RCC 7860 (cell line): ENCODE results near the gene BUD13.
A peak's percentile ranks its signal among the peaks of the same experiment; 100 is the strongest.
"Not testable (repeated sequence)": the region's sequence is repeated elsewhere in the genome, so short reads cannot be mapped to it uniquely, and the experiment has no call there.

Experiments used
- DNase-seq: peaks from one replicate; pipeline ENCODE4 v3.0.0-alpha.2; 2015; ENCODE audit warnings: low spot score
- FAIRE-seq: peaks from 2 replicates; lab custom pipeline; 2012; peaks lifted over from hg19 to GRCh38; lab: Jason Lieb, UNC

The BUD13 gene

DNA sequence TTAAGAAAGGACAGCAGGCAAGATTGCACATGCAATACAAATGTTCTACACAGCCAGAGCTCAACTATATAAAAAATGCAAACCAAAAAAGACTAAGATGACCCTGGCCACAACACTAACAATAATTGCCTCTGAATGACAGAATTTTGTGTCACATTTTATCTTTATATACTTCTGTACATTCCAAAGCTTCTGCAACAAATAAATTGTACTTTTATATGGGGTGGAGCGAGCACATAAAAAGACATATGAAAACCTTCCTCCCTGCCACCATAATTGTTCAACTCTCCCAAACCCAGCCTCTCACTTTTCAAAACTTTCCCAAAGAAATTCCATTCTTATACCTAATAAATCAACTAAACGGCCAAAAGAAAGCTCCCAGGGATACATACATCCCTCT is 10.7 kb downstream of the BUD13 start:
- no peak for FAIRE-seq
- DNase-seq: no peak

DNA sequence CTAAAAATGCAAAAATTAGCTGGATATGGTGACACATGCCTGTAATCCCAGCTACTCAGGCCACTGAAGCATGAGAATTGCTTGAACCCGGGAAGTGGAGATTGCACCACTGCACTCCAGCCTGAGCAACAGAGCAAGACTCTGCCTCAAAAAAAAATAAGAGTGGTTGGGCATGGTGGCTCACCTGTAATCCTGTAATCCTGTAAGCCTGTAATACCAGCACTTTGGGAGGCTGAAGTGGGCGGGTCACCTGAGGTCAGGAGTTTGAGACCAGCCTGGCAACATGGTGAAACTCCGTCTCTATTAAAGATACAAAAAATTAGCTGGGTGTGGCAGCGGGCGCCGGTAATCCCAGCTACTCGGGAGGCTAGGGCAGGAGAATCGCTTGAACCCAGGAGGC is 16.7 kb downstream of the BUD13 start:
- FAIRE-seq, DNase-seq: not testable (repeated sequence)

DNA sequence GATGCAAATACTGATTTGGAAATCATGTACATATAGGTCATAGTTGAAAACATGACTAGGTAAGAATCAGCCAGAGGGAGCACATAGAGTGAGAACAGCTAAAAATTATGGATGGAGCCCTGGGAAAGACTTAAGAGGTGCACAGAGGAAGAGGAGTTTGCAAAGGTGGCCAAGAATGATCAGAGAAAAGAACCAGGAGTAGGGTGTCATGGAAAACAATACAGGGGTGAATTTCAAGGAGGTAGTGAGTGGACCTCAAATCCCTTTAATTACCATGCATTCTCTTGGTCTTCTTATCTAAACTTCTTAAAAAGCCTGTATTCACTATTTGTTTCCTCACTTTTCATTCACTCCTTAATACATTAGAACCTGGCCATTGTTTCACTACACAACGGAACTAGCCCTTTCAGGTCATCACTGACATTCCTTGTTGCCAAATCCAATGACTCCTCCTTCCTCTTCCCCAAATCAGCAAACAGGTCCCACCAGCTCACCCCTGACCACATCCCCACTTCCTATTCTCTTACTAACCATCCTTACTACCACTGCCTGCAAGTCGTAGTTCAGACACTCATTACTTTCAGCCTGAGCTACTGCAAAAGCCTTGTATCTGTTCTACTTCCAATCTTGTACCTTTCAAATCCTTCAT is 22.6 kb downstream of the BUD13 start:
- DNase-seq (no peak), FAIRE-seq (no peak)

- FAIRE-seq: no peak
Measured at GRCh38 chr11:116742104-116742503, 30.7 kb downstream of the BUD13 start.

DNA sequence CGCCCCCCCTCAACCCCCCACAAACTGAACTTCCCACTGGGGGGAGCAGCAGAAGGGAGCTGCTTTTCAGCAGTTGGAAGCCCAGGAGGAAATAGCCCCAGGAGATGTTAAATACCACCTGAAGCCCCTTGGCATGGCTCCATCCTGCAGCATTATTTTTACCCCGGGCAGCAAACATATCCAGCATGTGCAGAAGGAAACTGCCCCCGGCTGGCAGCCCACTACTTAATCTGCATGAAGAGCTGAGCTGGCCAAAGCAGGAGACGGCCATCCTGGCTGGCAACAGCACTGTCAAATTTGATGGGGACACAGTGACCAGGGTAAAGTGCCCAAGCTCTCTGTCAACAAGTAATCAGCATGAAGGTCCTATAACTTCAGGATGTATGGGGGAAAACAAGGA is 32.0 kb downstream of the BUD13 start:
- DNase-seq (no peak), FAIRE-seq (no peak)

More at GRCh38 chr11:116742104-116742503, 30.7 kb downstream of the BUD13 start:
- DNase-seq: no peak

DNA sequence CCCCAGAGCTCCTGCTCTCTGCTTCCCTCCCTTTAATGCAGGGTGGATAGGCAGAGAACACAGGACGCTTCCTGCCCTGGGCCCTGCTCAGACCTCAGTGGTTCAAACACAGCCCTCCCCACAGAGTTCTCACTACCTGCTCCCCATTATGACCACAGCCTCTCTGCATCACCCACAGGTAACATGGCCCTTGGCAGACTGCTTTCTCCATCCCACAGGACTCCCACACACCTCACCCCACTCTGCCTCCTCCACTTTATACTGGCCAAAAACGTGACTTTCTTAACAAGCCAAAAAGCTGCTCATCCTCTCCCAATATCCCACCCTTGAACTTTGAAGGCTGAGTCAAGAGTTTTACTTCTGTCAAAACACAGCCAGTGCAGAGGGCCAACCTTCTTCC is 33.8 kb downstream of the BUD13 start:
- FAIRE-seq (no peak), DNase-seq (no peak)

GRCh38 chr11:116736763-116737162 is 36.0 kb downstream of the BUD13 start:
- no peak for DNase-seq
- FAIRE-seq: no peak

DNA sequence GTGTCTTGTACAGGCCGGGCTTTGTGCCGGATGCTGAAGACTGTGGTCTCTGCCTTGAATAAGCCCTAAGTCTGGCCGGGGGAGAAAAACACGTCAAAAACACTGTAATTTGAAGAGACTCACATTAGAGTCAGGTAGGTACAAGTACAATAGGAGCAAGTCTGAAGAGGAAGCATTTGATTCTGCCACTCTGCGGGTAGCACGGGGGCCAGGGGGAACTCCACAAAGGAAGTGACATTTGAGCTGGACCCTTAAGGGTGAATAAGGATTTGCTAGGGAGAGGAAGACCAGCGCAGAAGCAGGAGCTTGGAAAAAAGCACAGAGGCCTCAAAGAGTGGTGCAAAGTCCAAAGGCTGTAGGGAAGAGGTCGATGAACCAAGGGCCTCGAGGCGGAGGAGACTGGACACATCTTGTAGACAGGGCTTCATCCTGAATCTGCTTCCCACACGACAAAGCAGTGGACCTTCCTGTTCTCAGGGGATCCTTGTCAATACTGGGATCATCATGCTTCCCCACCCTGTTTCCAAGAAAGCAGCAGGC is 38.7 kb downstream of the BUD13 start:
- no peak for DNase-seq
- no peak for FAIRE-seq

- FAIRE-seq: no peak
- DNase-seq: no peak
Measured at GRCh38 chr11:116733043-116733755, 39.6 kb downstream of the BUD13 start.

DNA sequence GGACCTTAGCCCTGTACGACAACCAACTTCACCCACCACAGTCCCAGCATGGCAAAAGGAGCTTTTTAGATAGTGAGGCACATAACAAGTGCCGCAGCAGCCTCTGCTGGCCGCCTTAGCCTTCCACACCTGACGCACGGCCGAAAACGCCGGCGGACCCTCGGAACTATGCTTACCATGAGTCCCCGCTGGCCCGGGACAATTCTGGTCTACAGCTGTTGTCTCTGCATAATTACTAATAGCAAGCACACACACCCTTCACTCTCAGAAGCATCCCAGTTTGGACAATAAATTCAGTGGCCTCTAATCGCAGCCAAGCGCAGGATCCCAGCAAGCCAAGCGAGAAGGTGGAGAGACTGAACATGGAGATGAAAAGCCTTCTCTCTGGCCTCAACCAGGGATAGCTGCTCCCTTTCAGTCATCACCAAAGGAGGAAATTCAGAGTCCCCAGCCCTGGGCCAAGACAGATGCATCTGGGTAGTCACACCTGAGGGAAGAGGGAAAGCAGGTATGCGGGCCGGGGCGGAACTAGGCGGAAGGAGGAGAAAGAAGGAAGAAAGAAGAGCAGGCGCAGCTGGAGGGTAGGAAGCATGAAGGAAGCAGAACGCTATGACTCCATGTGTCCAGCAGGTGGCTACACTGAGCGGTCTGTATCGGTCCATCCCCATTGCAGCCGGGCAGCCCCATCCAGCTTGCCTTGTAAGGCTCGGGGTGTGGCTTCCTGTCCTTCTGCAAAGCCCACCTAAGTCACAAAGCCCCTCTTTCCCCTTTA is 40.3 kb downstream of the BUD13 start:
- DNase-seq (peak; percentile 27), FAIRE-seq (no peak)

- FAIRE-seq (no peak), DNase-seq (no peak)
Measured at GRCh38 chr11:116731821-116732220, 41.0 kb downstream of the BUD13 start.

- FAIRE-seq (no peak), DNase-seq (no peak)
Measured at GRCh38 chr11:116731097-116731761, 41.6 kb downstream of the BUD13 start.

DNA sequence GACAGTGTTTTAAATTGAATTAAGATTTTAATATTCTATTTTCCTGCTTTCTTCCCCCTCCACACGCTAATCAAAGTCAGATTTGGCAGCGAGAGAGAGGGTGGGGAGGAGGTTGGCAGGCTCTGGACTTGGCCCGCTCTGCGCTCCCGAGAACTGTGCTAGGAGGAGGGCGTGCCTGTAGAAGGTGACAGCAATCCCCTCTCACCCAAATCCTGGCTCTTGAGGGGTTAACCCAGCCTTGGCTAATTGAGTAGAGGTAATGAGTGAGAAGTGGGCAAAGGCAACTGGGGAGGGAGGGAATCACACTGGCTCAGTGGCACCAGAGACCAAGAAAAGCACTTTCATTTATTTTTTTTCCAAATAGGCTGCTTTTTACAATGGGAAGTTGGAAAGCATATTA is 42.2 kb downstream of the BUD13 start:
- DNase-seq: no peak
- FAIRE-seq: no peak

GRCh38 chr11:116730241-116730561 is 42.6 kb downstream of the BUD13 start:
- no peak for FAIRE-seq
- DNase-seq: no peak

DNA sequence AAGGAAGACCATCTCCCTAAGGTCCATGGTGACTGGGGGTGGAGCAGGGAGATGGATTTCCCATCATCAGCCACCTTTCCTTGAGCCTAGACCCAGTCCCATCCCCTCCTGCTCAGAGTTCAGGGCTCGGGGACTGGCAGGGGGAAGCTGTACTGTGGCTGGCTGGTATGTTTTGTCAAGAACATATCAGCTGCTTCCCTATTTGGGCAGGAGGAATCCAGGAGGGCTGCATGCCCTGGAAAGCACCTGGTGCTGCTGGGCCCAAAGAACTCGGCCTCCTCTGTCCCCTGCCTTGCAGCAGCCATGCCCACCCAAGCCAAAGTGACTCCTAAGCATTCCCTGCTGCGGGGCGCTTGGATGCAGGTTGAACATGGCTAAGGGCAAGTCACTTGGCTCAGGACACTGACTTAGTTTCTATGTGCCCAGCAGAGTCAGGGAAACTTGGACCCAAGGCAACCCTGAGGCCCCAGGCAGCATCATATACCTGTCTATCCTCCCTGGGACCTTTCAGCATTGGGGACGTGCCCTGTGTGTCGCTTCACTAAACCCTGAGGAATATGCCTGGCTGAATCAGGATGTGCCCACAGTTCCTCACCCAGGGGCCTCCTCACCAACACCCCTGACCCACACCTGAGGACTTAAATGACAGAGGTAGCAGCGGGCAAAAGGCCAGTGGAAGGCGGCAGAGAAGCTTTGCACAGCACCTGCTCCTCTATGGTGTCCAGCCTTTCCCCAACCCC is 43.1 kb downstream of the BUD13 start:
- DNase-seq (no peak), FAIRE-seq (no peak)

DNA sequence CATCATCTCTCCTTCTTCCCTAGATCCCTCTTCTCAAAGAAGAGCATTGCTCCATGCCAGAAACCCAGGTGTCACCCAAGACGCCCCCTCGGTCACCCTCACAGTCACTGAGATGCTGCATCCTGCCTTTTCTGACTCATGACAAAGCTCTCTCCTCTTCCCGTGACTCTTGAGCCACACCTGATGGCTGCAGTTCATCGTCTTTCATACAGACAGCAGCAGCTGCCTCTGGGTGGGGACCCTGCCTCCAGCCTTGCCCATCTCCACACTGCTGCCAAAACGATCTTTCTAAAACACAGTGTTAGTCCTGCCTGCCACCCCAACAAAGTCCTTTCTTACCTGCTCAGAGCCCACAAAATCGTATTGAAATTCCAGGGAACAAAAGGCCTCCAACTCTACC is 44.8 kb downstream of the BUD13 start:
- DNase-seq (no peak), FAIRE-seq (no peak)

DNA sequence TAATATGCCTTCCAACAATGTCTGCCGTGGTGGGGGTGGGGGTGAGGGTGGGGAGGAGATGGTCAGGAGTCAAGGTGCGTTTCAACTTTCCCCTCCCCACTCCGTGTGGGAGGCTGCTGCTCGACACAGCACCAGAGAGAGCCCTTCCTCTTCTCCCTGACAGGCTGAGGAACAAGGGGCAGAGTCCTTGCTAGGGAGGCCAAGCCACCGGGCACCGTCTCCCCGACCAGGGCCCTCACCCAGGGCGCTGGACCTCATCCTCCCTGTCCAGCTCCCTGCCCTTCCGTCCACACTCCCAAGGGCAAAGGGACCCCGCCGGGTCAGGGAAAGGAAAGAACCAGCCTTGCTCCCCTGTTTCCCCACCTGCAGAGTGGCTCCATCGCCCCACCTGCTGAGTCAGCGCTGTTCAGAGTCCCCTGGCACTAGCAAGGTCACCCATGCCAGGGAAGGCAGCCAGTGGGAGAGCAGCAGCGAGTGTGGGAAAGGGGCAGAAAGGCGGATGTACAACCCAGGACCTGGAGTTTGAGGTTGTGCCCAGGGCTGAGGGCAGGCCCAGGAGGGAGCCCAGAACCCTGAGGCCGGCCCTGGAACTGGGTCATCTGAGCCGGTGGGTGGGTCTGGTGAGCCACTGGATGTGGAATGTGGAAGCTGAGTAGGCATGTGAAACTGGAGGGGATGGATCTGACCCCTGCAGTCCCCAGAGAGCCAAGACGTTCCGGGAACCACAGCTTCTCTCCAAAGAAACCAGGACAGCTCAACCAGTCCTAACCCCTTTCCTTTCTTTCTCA is 47.2 kb downstream of the BUD13 start:
- no peak for DNase-seq
- FAIRE-seq: no peak

- no peak for FAIRE-seq
- no peak for DNase-seq
Measured at GRCh38 chr11:116724813-116725212, 48.0 kb downstream of the BUD13 start.

GRCh38 chr11:116723511-116723910 is 49.3 kb downstream of the BUD13 start:
- FAIRE-seq (no peak), DNase-seq (no peak)

DNA sequence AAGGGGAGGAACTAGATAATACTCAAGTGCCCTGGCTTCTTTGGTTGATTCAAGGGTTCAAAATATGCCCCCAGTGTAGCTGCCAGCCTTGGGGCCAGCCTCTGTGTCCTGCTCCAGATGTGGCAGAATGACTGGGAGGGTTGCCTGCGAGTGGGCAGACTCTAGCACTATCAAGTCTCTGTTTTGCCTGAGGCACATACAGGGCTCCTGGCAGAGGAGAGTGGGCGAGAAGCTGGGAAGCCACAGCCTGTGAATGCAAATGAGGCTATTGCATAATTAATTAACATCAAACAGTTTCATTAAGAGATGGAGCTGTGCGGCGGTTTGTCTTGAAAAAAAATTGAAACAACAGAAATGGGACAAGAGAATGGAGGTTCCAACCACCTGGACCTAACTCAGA is 50.8 kb downstream of the BUD13 start:
- no peak for FAIRE-seq
- no peak for DNase-seq
